HEK293T (cell line): Measurements from ENCODE around the gene SLC8A1.

Experiments used
- CTCF ChIA-PET: fragments of 350-600 bp; formaldehyde crosslinking; extraction: SDS; loops from one replicate; lab custom pipeline; 2021; ENCODE audit warnings: antibody characterized with exemption, inconsistent platforms; lab: Yijun Ruan, JAX
- POLR2A ChIA-PET: fragments of 350-600 bp; formaldehyde crosslinking; extraction: SDS; loops from one replicate; lab custom pipeline; 2020; ENCODE audit warnings: antibody characterized with exemption, inconsistent platforms; lab: Yijun Ruan, JAX
- DNase-seq: peaks from one replicate; pipeline ENCODE4 v3.0.0; 2012; ENCODE audit warnings: mixed read lengths; ENCODE audit errors: extremely low spot score
- ARNT ChIP-seq: fragments of 450-650 bp; IDR thresholded peaks from 2 replicates; pipeline ENCODE4 v1.6.1; 2017; ENCODE audit warnings: mild to moderate bottlenecking
- BHLHE40 ChIP-seq: fragments of 450-650 bp; IDR thresholded peaks from 2 replicates; pipeline ENCODE4 v1.6.1; 2016; ENCODE audit warnings: mild to moderate bottlenecking, moderate library complexity, borderline replicate concordance
- CTBP1 ChIP-seq: fragments of 450-650 bp; IDR thresholded peaks from 2 replicates; pipeline ENCODE4 v1.6.1; 2016; ENCODE audit warnings: borderline replicate concordance
- ELF4 ChIP-seq: fragments of 450-650 bp; IDR thresholded peaks from 2 replicates; pipeline ENCODE4 v1.6.1; 2017; ENCODE audit warnings: antibody characterized with exemption
- FOXA1 ChIP-seq: fragments of 450-650 bp; IDR thresholded peaks from 2 replicates; pipeline ENCODE4 v1.6.1; 2016; ENCODE audit warnings: mild to moderate bottlenecking
- FOXK2 ChIP-seq: fragments of 450-650 bp; IDR thresholded peaks from 2 replicates; pipeline ENCODE4 v1.6.1; 2016; ENCODE audit warnings: mild to moderate bottlenecking
- FOXM1 ChIP-seq: fragments of 450-650 bp; IDR thresholded peaks from 2 replicates; pipeline ENCODE4 v1.6.1; 2017; ENCODE audit warnings: mild to moderate bottlenecking, borderline replicate concordance
- HDGF ChIP-seq: fragments of 450-650 bp; IDR thresholded peaks from 2 replicates; pipeline ENCODE4 v1.6.1; 2017; ENCODE audit warnings: antibody characterized with exemption, borderline replicate concordance
- L3MBTL2 ChIP-seq: fragments of 450-650 bp; conservative IDR thresholded peaks from 2 replicates; pipeline ENCODE4 v1.6.1; 2016; ENCODE audit warnings: mild to moderate bottlenecking
- LEF1 ChIP-seq: fragments of 450-650 bp; IDR thresholded peaks from 2 replicates; pipeline ENCODE4 v1.6.1; 2017; ENCODE audit warnings: mild to moderate bottlenecking, borderline replicate concordance
- NFRKB ChIP-seq: fragments of 450-650 bp; IDR thresholded peaks from 2 replicates; pipeline ENCODE4 v1.6.1; 2016; ENCODE audit warnings: mild to moderate bottlenecking, moderate library complexity
- SP1 ChIP-seq: fragments of 450-650 bp; IDR thresholded peaks from 2 replicates; pipeline ENCODE4 v1.6.1; 2017
- SUZ12 ChIP-seq: fragments of 450-650 bp; IDR thresholded peaks from 2 replicates; pipeline ENCODE4 v1.6.1; 2016; ENCODE audit warnings: mild to moderate bottlenecking
- TARDBP ChIP-seq: fragments of 450-650 bp; IDR thresholded peaks from 2 replicates; pipeline ENCODE4 v1.6.1; 2016
- ZNF384 ChIP-seq: fragments of 450-650 bp; IDR thresholded peaks from 2 replicates; pipeline ENCODE4 v1.6.1; 2016
- TF ChIP-seq, protein P1 (sequence below): fragments of 450-650 bp; IDR thresholded peaks from 2 replicates; pipeline ENCODE4 v1.6.1; 2016

SLC8A1 gene

DNA sequence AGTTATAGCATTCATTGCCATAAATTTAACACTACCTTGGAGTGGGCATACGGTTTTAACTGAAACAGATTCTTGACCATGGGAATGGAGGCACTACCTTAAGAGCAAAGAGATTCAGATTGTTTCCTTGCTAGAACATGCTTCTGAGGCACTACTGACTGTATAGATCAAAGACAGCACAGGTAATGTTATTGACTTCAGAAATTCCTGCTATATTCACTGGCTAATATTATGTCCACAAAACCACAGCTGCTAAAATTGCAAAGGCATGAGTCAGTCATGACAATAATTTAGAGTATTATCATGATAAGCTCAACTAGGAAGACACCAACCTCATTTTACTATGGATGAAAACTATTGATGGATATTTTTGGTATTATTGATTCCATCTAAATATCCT is 39.4 kb downstream of the SLC8A1 start:
- TF ChIP-seq ZNF384 (no peak), FOXK2 (no peak), SUZ12 (no peak), LEF1 (no peak), CTBP1 (no peak), HDGF (no peak), NFRKB (no peak)
- POLR2A ChIA-PET: no interaction called here
- CTCF ChIA-PET: no interaction called here
- DNase-seq: no peak

DNA sequence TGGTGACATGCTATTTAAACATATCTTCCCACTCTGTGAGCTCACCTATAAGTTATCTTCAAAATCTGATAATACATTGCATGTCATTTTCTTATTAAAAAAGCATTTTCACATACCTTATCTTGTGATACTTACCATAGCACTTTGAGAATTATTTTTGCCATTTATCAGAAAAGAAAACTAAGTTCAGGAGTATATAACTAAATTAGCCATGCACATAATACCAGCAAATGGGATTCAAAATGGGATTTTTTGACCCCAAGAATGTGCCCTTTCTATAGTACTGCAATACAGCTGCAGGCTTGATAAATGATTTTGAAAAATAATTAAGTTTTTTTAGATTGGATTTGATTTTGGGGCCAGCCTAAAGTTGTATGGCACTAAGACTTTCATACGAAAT is 41.2 kb downstream of the SLC8A1 start:
- ChIA-PET POLR2A (no interaction called here), CTCF (no interaction called here)

DNA sequence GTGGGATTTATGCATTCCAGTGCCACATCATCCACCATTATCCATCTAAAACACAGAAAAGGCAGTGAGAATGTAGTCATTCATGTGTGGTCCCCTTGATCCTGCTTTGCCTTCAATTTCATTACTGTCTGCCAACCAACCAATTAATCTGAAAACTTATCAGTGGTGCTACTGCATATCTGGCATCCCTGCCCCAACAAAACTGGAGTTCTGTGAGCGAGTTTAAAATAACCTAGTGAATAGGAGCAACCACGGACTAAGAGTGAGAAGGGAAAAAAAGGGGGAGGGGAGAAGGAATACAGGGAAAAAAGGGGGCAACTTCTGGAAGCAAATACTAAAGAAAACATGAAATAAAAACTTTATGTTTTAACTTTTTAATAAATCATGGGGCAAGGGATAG is 42.2 kb downstream of the SLC8A1 start:
- CTCF ChIA-PET: no interaction called here
- POLR2A ChIA-PET: no interaction called here
- TF ChIP-seq SUZ12: no peak
- TF ChIP-seq ELF4: no peak
- TF ChIP-seq SP1: no peak
- TF ChIP-seq NFRKB: no peak
- TF ChIP-seq HDGF: no peak
- TF ChIP-seq, protein P1, sequence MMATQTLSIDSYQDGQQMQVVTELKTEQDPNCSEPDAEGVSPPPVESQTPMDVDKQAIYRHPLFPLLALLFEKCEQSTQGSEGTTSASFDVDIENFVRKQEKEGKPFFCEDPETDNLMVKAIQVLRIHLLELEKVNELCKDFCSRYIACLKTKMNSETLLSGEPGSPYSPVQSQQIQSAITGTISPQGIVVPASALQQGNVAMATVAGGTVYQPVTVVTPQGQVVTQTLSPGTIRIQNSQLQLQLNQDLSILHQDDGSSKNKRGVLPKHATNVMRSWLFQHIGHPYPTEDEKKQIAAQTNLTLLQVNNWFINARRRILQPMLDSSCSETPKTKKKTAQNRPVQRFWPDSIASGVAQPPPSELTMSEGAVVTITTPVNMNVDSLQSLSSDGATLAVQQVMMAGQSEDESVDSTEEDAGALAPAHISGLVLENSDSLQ: no peak
- TF ChIP-seq LEF1: no peak
- TF ChIP-seq TARDBP: no peak
- TF ChIP-seq FOXM1: no peak
- TF ChIP-seq L3MBTL2: no peak
- TF ChIP-seq FOXK2: no peak
- TF ChIP-seq BHLHE40: no peak
- TF ChIP-seq ZNF384: no peak
- no peak for TF ChIP-seq ARNT
- TF ChIP-seq CTBP1: no peak
- TF ChIP-seq FOXA1: no peak
- DNase-seq: no peak

More for the DNA sequence above, 41.2 kb downstream of the SLC8A1 start:
- TF ChIP-seq SUZ12 (no peak), CTBP1 (no peak), ELF4 (no peak), FOXA1 (no peak), TARDBP (no peak), ZNF384 (no peak), L3MBTL2 (no peak), LEF1 (no peak), NFRKB (no peak), FOXM1 (no peak), HDGF (no peak), FOXK2 (no peak), ARNT (no peak), SP1 (no peak), BHLHE40 (no peak)
- TF ChIP-seq, protein P1: no peak
- no peak for DNase-seq

DNA sequence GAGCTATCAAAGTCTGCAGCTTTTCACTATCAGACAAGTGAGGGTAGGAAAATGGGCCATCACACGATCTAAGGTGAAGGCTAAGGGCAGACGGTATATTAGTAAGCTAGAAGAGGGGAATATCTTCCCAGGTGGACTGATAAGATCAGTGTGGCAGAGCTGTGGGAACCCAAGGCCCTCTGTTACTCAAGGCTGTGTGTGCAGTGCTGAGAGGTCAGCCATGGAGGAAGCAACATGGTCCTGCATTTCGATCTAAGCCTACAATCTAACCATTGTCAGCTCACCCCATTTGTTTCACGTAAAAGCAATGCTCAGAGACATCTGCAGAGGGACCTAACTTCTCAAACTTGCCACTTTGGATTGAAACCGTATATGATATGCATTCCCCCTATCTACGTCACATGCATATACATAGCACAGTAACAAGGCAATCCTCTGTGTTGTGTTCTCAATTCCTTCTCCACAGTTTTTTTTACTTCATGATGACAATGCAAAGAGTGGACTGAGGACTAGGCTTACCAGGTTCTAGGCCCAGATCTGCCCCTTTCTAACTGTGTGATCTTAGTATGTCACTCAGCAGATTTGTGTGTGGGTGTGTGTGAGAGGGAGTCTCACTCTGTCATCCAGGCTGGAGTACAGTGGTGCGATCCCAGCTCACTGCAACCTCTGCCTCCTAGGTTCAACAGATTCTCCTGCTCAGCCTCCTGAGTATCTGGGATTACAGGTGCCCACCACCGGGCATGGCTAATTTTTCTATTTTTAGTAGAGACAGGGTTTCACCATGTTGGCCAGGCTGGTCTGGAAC is 45.2 kb downstream of the SLC8A1 start:
- ChIA-PET CTCF (no interaction called here), POLR2A (no interaction called here)
- TF ChIP-seq FOXM1: no peak
- TF ChIP-seq FOXK2: no peak
- no peak for TF ChIP-seq HDGF
- TF ChIP-seq ZNF384: no peak
- TF ChIP-seq L3MBTL2: no peak
- no peak for TF ChIP-seq ARNT
- no peak for TF ChIP-seq ELF4
- TF ChIP-seq NFRKB: no peak
- no peak for TF ChIP-seq CTBP1
- no peak for TF ChIP-seq SUZ12
- TF ChIP-seq FOXA1: no peak
- no peak for TF ChIP-seq BHLHE40
- TF ChIP-seq TARDBP: no peak
- TF ChIP-seq, protein P1: no peak
- no peak for TF ChIP-seq SP1
- DNase-seq: no peak

DNA sequence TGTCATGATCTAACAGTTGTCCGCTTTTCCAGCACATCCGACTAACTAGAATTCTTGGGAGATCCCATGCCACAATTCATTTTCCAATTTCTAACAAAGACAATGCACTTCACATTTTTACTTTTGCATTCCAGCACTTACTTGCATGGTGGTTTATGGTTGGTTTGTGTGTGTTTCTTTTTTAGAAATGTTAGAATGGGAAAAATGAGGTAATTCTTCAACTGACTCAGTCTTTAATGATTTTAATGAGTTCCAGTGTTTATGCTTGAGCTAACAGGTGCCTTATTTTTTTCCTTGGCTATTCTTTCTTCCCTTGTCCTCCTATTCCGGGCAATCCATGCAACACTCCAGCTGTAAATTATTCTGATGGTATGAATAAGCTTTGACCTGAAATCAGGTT is 46.4 kb downstream of the SLC8A1 start:
- no peak for DNase-seq
- ChIA-PET POLR2A (no interaction called here), CTCF (interaction anchor here (0.6 kb wide), 1 partner anchor 58 kb away, joined by 3 read pairs; no protein-coding TSS in a partner anchor)
- no peak for TF ChIP-seq ARNT
- TF ChIP-seq, protein P1: no peak
- TF ChIP-seq SP1: no peak
- no peak for TF ChIP-seq NFRKB
- TF ChIP-seq HDGF: no peak
- TF ChIP-seq FOXK2: no peak
- no peak for TF ChIP-seq TARDBP
- TF ChIP-seq CTBP1: no peak
- TF ChIP-seq FOXA1: no peak
- TF ChIP-seq SUZ12: no peak
- TF ChIP-seq BHLHE40: no peak
- TF ChIP-seq L3MBTL2: no peak
- TF ChIP-seq LEF1: no peak
